ENCODE measurements around the gene NPAS1. TPM values are rescaled to one million over a fixed set of nuclear protein-coding genes. Genes with fewer than 3 reads are reported as not detected.
A peak's percentile ranks its signal among the peaks of the same experiment; 100 is the strongest.

NPAS1 gene
- total RNA-seq, 2 experiments from 2014 or later, result 1.1 to 2.1 TPM

DNA sequence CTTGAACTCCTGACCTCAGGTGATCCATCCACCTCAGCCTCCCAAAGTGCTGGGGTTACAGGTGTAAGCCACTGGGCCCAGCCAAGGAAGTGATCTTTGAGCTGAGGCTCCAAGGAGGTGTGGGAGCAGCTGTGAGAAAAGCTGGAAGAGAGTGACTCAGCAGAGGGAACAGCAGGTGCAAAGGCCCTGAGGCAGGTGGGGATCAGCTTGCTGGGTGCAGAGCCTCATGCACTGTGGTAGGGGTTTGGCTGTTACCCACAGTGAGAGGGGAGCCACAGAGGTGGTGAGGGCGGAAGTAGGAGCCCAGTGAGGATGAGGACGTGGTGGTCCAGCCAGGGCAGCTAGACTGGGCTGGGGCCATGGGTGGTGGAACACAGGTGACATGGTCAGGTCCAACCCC lies 6.5 kb downstream of the NPAS1 start:
- H3K4me1 Mint-ChIP-seq (ENCODE audit: low read depth), result peaks cover 5% of the 10 kb centered on the region

DNA sequence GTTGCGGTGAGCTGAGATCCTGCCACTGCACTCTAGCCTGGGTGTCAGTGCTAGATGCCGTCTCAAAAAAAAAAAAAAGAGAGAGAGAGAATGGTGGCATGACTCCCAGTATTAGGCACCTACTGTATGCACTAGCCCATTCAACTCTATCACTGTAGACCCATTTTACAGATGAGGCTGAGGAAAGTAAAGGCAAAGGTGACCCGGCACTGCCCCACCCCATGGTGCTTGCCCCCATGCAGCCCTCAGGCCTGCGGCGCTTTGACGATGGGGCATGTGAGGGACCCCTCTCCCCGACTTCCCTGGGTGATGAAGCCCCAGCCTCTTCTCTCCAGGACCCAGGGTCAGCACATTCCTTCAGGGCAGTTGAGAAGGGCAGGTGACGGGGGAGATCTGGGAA lies 7.3 kb downstream of the NPAS1 start:
- H3K4me1 ChIP-seq (ENCODE audit: insufficient read depth, low read length), result peaks cover 17% of the 10 kb centered on the region
- peaks cover 53 to 56% of the 10 kb centered on the region in 2 experiments for H3K27me3 ChIP-seq (ENCODE audit: control insufficient read depth in 1 of 2, insufficient read depth in 2 of 2, low read length in 2 of 2)
- H3K36me3 ChIP-seq (ENCODE audit: insufficient read depth, low read length), result no peaks in the 10 kb centered on the region
- no peak overlapping the region for H3K4me3 ChIP-seq (ENCODE audit: low read length)
- Mint-ChIP-seq H3K27ac (no peak overlapping the region), H3K9me3 (no peaks in the 10 kb centered on the region), H3K4me1 (ENCODE audit: low read depth) (peaks cover 5% of the 10 kb centered on the region), H3K4me3 (no peak overlapping the region), H3K36me3 (ENCODE audit: low read depth) (no peaks in the 10 kb centered on the region), H3K27me3 (peaks cover 77% of the 10 kb centered on the region)
- DNase-seq (no peak), ATAC-seq (ENCODE audit: poor library complexity) (no peak)
- TF ChIP-seq, protein P1, sequence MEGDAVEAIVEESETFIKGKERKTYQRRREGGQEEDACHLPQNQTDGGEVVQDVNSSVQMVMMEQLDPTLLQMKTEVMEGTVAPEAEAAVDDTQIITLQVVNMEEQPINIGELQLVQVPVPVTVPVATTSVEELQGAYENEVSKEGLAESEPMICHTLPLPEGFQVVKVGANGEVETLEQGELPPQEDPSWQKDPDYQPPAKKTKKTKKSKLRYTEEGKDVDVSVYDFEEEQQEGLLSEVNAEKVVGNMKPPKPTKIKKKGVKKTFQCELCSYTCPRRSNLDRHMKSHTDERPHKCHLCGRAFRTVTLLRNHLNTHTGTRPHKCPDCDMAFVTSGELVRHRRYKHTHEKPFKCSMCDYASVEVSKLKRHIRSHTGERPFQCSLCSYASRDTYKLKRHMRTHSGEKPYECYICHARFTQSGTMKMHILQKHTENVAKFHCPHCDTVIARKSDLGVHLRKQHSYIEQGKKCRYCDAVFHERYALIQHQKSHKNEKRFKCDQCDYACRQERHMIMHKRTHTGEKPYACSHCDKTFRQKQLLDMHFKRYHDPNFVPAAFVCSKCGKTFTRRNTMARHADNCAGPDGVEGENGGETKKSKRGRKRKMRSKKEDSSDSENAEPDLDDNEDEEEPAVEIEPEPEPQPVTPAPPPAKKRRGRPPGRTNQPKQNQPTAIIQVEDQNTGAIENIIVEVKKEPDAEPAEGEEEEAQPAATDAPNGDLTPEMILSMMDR (IDR thresholded peaks at IDR 0.05), result no peak
- CTCF ChIA-PET, result interaction anchor here (0.6 kb wide), 2 partner anchors 16 to 133 kb away, joined by 3 read pairs; no protein-coding TSS in a partner anchor
- H3K27ac ChIP-seq (ENCODE audit: low read depth in 1 of 2, low read length in 2 of 2), result no peak overlapping the region
- intact Hi-C loops (cut with DNase I, micrococcal nuclease), result no loop called here
- peaks cover 0 to 5% of the 10 kb centered on the region in 2 experiments for H3K9me3 ChIP-seq (ENCODE audit: control insufficient read depth in 1 of 2, insufficient read depth in 1 of 2, low read length in 2 of 2)
- POLR2A ChIA-PET, result no interaction called here

More for the DNA sequence above, 6.5 kb downstream of the NPAS1 start:
- peaks cover 54 to 57% of the 10 kb centered on the region in 2 experiments for H3K27me3 ChIP-seq (ENCODE audit: control insufficient read depth in 1 of 2, insufficient read depth in 2 of 2, low read length in 2 of 2)
- H3K4me3 Mint-ChIP-seq, result no peak overlapping the region
- H3K27ac Mint-ChIP-seq, result no peak overlapping the region
- H3K27me3 Mint-ChIP-seq, result peaks cover 76% of the 10 kb centered on the region
- peaks cover 21% of the 10 kb centered on the region for H3K4me1 ChIP-seq (ENCODE audit: insufficient read depth, low read length)
- H3K27ac ChIP-seq (ENCODE audit: low read depth in 1 of 2, low read length in 2 of 2), result no peak overlapping the region
- TF ChIP-seq, protein P1 (IDR thresholded peaks at IDR 0.05), result no peak
- no peak overlapping the region for H3K4me3 ChIP-seq (ENCODE audit: low read length)
- H3K9me3 ChIP-seq (ENCODE audit: control insufficient read depth in 1 of 2, insufficient read depth in 1 of 2, low read length in 2 of 2), result peaks cover 0 to 5% of the 10 kb centered on the region in 2 experiments
- no peaks in the 10 kb centered on the region for H3K36me3 Mint-ChIP-seq (ENCODE audit: low read depth)
- H3K9me3 Mint-ChIP-seq, result no peaks in the 10 kb centered on the region
- intact Hi-C loops (cut with DNase I, micrococcal nuclease), result no loop called here
- no peaks in the 10 kb centered on the region for H3K36me3 ChIP-seq (ENCODE audit: insufficient read depth, low read length)
- peak in 1 of 14 experiments; percentile 12 for DNase-seq
- ChIA-PET POLR2A (no interaction called here), CTCF (interaction anchor here (0.6 kb wide), 2 partner anchors 17 to 133 kb away, joined by 3 read pairs; no protein-coding TSS in a partner anchor)
- ATAC-seq (ENCODE audit: poor library complexity), result no peak

DNA sequence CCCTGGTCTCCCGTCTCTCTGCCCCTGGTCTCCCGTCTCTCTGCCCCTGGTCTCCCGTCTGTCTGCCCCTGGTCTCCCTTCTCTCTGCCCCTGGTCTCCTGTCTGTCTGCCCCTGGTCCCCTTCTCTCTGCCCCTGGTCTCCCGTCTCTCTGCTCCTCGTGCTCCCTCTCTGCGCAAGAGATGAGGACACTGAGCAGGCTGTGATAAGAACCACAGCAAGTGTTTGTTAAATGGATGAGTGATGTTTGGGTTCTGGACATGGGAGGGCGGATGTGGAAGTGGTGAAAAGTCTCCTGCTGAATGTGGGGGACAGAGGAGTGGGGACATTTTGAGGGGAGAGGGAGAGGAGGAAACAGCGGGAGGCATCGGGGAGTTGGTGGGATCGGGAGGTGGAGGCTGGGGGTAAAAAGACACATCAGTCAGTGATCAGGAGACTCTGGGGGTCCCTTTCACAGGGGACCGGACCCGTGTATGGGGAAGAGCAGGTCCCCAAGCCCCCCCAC lies 8.0 kb downstream of the NPAS1 start:
- Histone ChIP-seq H3K4me3 (ENCODE audit: low read length) (no peak overlapping the region), H3K9me3 (ENCODE audit: control insufficient read depth in 1 of 2, insufficient read depth in 1 of 2, low read length in 2 of 2) (peaks cover 0 to 5% of the 10 kb centered on the region in 2 experiments), H3K4me1 (ENCODE audit: insufficient read depth, low read length) (peaks cover 19% of the 10 kb centered on the region), H3K36me3 (ENCODE audit: insufficient read depth, low read length) (no peaks in the 10 kb centered on the region), H3K27me3 (ENCODE audit: control insufficient read depth in 1 of 2, insufficient read depth in 2 of 2, low read length in 2 of 2) (peaks cover 48 to 49% of the 10 kb centered on the region in 2 experiments), H3K27ac (ENCODE audit: low read depth in 1 of 2, low read length in 2 of 2) (no peak overlapping the region)
- TF ChIP-seq, protein P1 (IDR thresholded peaks at IDR 0.05), result no peak
- no peak overlapping the region for H3K27ac Mint-ChIP-seq
- H3K9me3 Mint-ChIP-seq, result no peaks in the 10 kb centered on the region
- H3K4me1 Mint-ChIP-seq (ENCODE audit: low read depth), result peaks cover 5% of the 10 kb centered on the region
- no peak for ATAC-seq (ENCODE audit: poor library complexity)
- DNase-seq, result no peak
- CTCF ChIA-PET, result no interaction called here
- intact Hi-C loops (cut with DNase I, micrococcal nuclease), result no loop called here
- POLR2A ChIA-PET, result no interaction called here
- H3K36me3 Mint-ChIP-seq (ENCODE audit: low read depth), result no peaks in the 10 kb centered on the region
- H3K4me3 Mint-ChIP-seq, result no peak overlapping the region
- peaks cover 77% of the 10 kb centered on the region for H3K27me3 Mint-ChIP-seq

All from CD4-positive, alpha-beta T cell (primary cell).